HG03196 (cell line): ENCODE data around the gene PDHX.

Experiments
- ATAC-seq: cut with Tn5 transposase; IDR thresholded peaks from one replicate; pipeline ENCODE4 v1.9.1; 2021; ENCODE audit not compliant: unreplicated experiment

PDHX gene

GRCh38 chr11:34948696-34949095 lies 32.3 kb downstream of the PDHX start:
- ATAC-seq, result no peak

- ATAC-seq, result no peak
Observed at GRCh38 chr11:34953955-34954354, 37.5 kb downstream of the PDHX start.

GRCh38 chr11:34957206-34957605 lies 40.8 kb downstream of the PDHX start:
- ATAC-seq, result no peak

GRCh38 chr11:34957606-34958005 lies 41.2 kb downstream of the PDHX start:
- ATAC-seq, result no peak

DNA sequence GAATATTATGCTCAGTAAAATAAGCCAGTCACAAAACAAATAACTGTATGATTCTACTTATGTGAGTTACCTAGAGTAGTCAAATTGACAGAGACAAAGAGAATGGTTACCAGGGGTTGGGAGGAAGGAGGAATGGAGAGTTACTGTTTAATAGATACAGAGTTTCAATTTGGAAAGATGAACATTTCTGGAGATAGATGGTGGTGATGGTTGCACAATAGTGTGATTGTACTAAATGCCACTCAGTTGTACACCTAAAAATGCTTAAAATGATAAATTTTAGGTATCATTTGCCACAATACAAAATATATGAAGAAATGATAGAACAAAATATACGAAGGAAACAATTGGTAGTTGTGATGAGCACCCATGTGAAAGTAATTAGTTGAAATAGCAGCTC lies 43.4 kb downstream of the PDHX start:
- no peak for ATAC-seq

GRCh38 chr11:34960277-34960676 lies 43.9 kb downstream of the PDHX start:
- ATAC-seq, result no peak

GRCh38 chr11:34962034-34962433 lies 45.6 kb downstream of the PDHX start:
- no peak for ATAC-seq

GRCh38 chr11:34963351-34963750 lies 46.9 kb downstream of the PDHX start:
- ATAC-seq, result no peak

- no peak for ATAC-seq
Observed at GRCh38 chr11:34964610-34965331, 48.4 kb downstream of the PDHX start.

- no peak for ATAC-seq
Observed at GRCh38 chr11:34968862-34969261, 52.4 kb downstream of the PDHX start.

DNA sequence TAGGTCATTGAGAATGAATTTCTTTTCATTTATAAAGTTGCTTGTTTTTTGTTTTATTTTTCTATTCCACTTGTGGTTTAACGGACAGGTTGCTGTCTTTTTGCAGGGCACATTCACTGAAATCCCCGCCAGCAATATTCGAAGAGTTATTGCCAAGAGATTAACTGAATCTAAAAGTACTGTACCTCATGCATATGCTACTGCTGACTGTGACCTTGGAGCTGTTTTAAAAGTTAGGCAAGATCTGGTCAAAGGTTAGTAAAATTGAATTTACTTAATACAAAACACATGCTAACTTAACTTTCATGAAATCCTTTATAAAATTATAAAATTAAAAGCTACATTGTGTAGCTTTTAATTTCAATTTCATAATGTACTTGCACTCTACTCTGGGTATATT lies 53.6 kb downstream of the PDHX start:
- no peak for ATAC-seq

DNA sequence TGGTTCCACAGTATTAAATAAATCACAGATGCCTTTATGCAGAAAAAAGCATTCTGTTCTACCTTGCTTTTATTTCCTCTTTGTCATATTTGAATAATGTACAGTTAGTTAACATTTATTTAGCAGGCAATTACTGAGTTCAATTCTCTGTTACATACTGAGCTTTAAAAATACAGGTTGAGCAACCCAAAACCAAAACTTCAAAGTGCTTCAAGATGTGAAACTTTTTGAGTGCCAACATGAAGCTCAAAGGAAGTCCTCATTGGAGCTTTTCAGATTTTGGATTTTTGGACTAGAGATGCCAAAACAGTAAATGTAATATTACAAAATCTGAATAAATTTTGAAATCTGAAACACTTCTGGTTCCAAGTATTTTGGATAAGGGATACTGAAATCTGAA lies 54.1 kb downstream of the PDHX start:
- ATAC-seq, result no peak

DNA sequence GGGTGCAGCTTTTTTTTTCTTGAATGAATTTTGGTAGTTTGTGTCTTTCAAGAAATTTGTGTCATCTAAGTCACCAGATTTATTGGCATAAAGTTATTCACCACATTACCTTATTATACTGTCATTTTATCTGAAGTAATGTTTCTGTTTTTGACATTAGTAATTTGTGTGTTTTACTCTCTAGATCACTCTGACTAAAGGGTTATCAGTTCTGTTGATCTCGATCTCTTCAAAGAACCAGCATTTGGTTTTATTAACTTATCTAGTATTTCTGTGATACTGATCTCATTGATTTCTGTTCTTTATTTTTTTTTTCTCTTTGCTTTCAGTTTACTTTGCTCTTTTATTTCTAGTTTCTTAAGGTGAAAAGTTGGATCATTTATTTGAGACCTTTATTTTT lies 55.5 kb downstream of the PDHX start:
- no peak for ATAC-seq

GRCh38 chr11:34972366-34972765 lies 55.9 kb downstream of the PDHX start:
- no peak for ATAC-seq

GRCh38 chr11:34972892-34973291 lies 56.5 kb downstream of the PDHX start:
- ATAC-seq, result no peak

DNA sequence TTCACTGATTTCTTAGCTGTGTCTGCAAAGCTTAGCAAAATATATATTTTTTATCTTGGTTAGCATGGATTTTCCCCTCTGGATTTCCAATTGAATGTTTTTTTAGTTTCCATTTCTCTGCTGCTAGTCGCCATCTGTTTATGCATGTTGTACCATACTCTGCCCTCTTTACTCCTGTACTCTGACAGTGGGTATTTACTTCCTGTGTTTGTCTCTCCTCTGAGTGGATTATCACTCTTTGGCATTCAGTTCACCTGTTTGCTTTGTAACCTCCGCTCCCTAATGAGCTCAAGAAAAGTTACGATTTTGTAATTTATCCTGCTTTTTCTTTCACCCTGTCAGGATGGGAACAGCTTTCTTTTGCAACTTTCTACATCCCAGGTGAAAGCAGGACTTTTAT lies 59.1 kb downstream of the PDHX start:
- no peak for ATAC-seq

DNA sequence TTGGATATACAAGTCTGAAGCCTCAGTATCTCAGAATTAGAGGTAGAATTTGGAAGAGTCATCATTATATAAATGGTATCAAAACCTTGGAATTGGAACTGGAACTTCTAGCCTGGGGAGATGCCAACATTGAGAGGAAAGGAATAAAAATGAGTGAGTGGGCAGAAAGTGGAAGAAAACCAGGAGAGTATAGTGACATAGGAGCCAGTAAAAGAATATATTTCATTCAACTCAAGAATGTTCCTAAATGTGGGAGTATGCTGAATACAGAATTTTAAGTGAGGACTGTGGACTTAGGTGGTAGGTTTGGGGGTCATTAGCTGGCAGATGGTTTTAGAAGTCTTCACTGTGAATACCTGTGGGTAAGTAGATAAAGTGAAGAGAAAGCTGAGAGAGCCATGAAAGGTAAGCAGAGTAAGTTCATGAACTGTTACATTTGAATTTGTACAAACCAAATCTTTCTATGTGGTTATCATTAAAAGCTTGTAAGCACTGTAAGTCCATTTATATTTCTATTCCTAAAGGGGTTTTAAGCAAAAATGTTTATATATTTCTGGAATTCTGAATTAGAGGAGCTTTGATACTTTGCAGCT lies 60.2 kb downstream of the PDHX start:
- ATAC-seq, result no peak

DNA sequence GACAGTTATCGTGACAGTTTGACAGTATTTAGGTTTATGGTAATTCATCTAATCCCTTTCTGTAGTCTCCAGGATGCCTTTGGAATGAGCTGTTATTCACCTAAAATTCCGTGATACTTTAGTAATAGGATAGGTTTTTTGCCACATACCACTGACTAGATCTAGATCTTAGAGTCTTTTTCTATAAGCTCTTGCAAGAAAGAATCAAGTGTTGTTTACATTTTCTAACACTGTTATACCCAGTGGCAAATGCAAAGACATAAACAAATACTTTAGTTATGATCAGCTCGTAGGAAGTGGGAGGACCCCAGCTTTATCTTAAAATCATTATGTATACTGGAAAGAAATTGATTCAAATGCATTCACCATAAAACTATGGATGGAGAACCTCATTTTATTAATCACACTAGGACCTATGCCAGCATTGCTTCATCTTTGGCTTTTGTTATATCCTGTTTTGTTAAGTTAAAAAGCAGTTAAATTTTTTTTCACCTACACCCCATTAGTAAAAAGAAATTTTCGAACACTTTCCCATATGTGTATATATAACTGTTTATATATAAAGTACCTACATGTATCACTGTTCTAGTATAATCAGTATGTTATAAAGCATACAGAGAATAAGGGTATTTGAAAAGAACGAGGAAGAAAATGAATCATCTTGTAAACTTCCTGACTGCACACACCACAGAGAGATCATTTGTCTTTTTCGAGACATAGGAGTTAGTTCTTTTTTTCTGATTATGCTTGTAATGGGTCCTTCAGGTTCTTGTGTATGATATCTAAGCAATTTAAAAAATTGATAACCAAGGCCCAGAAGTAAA lies 60.9 kb downstream of the PDHX start:
- ATAC-seq, result no peak

DNA sequence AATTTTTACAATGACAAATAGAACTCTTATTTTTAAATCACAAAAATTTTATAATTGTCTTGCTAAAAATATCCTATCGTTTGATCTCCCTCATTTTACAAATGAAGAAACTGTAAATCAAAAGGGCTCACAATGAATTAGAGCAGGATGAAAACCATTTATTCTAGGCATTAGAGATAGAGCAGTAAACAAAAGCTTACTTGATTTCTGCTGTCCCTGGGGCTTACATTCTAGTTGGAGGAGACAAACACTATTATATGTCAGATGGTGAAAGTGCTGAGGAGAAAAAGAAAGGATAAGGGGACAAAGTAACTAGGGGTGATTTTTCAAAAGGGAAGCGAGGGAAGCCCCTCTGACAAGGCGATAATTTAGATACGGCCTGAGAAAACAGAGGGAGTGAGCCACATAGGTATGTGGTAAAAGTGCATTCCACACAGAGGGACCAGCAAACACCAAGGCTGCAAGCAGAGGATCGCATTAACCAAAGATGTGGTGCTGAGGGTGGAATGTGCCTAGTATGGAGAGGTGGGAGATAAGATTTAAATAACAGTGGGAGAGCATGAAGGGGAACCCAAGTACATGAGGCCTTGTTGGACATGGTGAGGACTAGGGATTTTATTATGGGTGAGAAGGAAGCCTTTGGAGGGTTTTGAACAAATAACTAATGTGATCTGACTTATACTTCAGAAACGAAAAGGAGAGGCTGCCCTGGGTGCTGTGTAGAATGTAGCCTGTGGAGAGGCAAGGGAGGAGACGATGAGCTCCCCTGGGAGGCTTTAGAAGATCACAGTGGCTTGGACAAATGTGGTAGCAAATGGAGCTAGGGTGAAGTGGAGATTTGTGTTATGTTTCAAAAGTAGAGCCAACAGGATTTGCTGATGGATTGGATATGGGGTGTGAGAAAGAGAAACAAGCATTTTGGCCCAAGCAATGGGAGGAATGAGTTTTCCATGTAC lies 62.1 kb downstream of the PDHX start:
- ATAC-seq, result no peak

DNA sequence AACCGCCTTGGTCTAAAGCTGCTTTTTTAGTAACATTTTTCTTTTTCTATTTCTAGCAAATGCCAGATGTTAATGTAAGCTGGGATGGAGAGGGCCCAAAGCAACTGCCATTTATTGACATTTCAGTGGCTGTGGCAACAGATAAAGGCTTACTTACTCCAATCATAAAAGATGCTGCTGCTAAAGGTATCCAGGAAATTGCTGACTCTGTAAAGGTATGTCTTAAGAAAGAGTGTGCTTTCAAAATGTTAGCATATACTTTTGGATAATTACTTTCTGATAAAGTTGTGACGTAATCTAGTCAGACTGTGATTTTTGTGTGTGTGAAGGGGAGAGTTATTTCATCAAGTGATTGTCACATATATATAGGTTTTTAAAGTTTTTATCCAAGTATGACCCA lies 68.1 kb downstream of the PDHX start:
- ATAC-seq, result no peak
